Ovary (tissue), 9 donors: ENCODE results near the gene ZNF385C. TPM values are rescaled to one million over a fixed set of nuclear protein-coding genes. Genes with fewer than 3 reads are reported as not detected.

Experiments used
- DNase-seq, 5 donors: peaks; one replicate each; pipeline ENCODE4 v3.0.0-alpha.2; 2019 to 2020
- H3K27ac ChIP-seq, 2 donors: fragments of 200-600 bp; one replicate each; pipeline versions ENCODE4 v1.5.1 to v1.8.0; 2019 to 2022
- H3K27me3 ChIP-seq: fragments of 200-600 bp; one replicate; pipeline ENCODE4 v1.8.0; 2022
- H3K36me3 ChIP-seq: fragments of 200-600 bp; sonication (generic); one replicate; pipeline ENCODE4 v1.5.1; 2019
- H3K4me1 ChIP-seq: one replicate; pipeline ENCODE4 v1.8.1; 2013; ENCODE audit warnings: mild to moderate bottlenecking, moderate library complexity; ENCODE audit not compliant: insufficient read depth
- H3K4me3 ChIP-seq: fragments of 200-600 bp; sonication (generic); one replicate; pipeline ENCODE4 v1.5.1; 2017
- H3K9me3 ChIP-seq, 2 donors: fragments of 200-600 bp in 1 of 2; sonication (generic) in 1 of 2; one replicate each; pipeline versions ENCODE4 v1.5.1 to v1.8.1; 2013 to 2019; ENCODE audit warnings: mild to moderate bottlenecking in 1 of 2, moderate library complexity in 1 of 2
- EP300 ChIP-seq: sonication (generic); formaldehyde crosslinking; IDR thresholded peaks from one replicate; pipeline ENCODE4 v1.6.1; 2017; ENCODE audit warnings: antibody characterized with exemption
- POLR2A ChIP-seq: fragments of 450-650 bp; IDR thresholded peaks from one replicate; pipeline ENCODE4 v1.6.1; 2017; ENCODE audit warnings: antibody characterized with exemption, mild to moderate bottlenecking, moderate library complexity
- WGBS, 3 donors: extraction: QIAGEN DNeasy Blood & Tissue Kit in 1 of 3; methylation state at CpG; one replicate each; pipeline versions ENCODE4 v1.1.5 to v1.1.7; 2013 to 2017; 5-methylcytosine and 5-hydroxymethylcytosine counted together
- intact Hi-C, 4 donors: fragments of 100-400 bp; cut with DNase I; formaldehyde crosslinking; loops; one replicate each; pipeline versions ENCODE4 v1.11.0 to v1.15.1; 2022 to 2023
- polyA plus RNA-seq, 2 donors: library from polyadenylated mRNA; stranded (reverse); fragments of 200-250 nt in 1 of 2; fragments of 350-450 nt in 1 of 2; fragmentation: Illumina TruSeq in 1 of 2; extraction: RNeasy Lipid Tissue Mini Kit (QIAGEN cat#74804) in 1 of 2; gene quantifications; one replicate each; pipeline ENCODE4 v1.2.3, GENCODE V29; 2013 to 2014
- total RNA-seq, 7 donors: library from RNA; depleted of rRNA in 2 of 7; stranded (reverse); fragments of >200 nt in 2 of 7; fragmentation: NEBNext Ultra II Directional in 3 of 7; extraction: Animal tissue kit (Norgen Biotek cat#: 25700) in 3 of 7; gene quantifications; one replicate each; pipeline versions ENCODE4 v1.1.0 to v1.2.4, GENCODE V29; 2016 to 2023
- TF ChIP-seq, protein P1 (sequence below), 3 donors: fragments of 450-650 bp in 2 of 3; fragments of 200-600 bp in 1 of 3; IDR thresholded peaks; one replicate each; pipeline versions ENCODE4 v1.5.1 to v1.8.0; 2016 to 2022; ENCODE audit warnings: antibody characterized with exemption in 3 of 3, mild to moderate bottlenecking in 1 of 3
- donor health status: DM: no; HTN: no; CAD: no; lungs with moderate emphysema.
- donor health status: DM: no; HTN: no; CAD: no.
- donor health status: Bipolar disorder and iron deficiency.
- donor health status: DM: yes; HTN: yes; CAD: no.
- donor health status: DM: no; HTN: no; CAD: no.
- donor health status: DM: yes; HTN: yes; CAD: no.

ZNF385C gene
- total and polyA plus RNA-seq, 9 donors = 0.36 to 3.0 (median 1.7) TPM

DNA sequence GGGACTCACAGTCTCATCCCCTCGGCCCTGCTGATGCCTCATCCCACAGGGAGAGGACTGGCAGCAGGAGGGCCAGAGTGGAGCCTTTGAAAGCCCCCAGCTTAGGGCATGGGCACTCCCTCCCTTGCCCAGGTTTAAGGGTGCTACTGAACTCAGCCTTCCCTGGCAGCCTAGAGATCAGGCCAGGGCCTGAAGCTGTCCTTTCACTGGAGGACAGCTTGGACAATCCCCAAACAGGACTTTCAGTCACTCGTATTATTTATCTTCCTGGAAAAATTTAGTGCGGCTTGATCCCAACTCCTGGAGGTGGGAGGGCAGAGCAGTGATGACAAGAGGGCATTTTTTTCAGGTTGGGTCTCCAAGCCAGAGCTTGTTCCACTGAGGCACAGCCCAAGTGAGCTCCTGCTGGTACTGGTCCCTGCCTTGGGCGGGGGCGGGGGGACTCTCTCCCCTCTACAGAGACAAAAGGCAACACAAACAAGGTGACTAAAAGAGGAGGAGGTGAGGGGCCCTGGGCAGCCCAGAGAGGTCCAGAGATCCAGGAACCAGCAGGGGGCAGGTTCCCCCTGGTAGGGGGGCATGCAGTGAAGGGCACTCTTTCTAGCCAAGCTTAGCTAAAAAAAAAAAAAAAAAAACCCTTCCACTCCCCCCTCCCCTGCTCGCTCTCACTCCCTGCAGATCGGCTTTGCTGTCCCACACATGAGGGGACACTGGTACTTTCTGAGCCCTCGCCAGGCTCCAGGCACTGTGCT lies 1.7 kb downstream of the ZNF385C start:
- H3K9me3 ChIP-seq = no peaks in the 10 kb centered on the region
- H3K4me3 ChIP-seq = no peak overlapping the region
- TF ChIP-seq EP300 = no peak
- TF ChIP-seq, protein P1, sequence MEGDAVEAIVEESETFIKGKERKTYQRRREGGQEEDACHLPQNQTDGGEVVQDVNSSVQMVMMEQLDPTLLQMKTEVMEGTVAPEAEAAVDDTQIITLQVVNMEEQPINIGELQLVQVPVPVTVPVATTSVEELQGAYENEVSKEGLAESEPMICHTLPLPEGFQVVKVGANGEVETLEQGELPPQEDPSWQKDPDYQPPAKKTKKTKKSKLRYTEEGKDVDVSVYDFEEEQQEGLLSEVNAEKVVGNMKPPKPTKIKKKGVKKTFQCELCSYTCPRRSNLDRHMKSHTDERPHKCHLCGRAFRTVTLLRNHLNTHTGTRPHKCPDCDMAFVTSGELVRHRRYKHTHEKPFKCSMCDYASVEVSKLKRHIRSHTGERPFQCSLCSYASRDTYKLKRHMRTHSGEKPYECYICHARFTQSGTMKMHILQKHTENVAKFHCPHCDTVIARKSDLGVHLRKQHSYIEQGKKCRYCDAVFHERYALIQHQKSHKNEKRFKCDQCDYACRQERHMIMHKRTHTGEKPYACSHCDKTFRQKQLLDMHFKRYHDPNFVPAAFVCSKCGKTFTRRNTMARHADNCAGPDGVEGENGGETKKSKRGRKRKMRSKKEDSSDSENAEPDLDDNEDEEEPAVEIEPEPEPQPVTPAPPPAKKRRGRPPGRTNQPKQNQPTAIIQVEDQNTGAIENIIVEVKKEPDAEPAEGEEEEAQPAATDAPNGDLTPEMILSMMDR (IDR thresholded peaks at IDR 0.05) = no peak
- no peak for TF ChIP-seq POLR2A
- H3K27me3 ChIP-seq = no peaks in the 10 kb centered on the region
- H3K36me3 ChIP-seq = no peaks in the 10 kb centered on the region
- no peak for DNase-seq
- intact Hi-C loops = no loop called here
- WGBS, 3 donors = 67 to 76% (median 73%) methylated on average over 8 of the region's 8 CpGs
- H3K27ac ChIP-seq = no peak overlapping the region
- H3K4me1 ChIP-seq = peaks cover 3% of the 10 kb centered on the region

DNA sequence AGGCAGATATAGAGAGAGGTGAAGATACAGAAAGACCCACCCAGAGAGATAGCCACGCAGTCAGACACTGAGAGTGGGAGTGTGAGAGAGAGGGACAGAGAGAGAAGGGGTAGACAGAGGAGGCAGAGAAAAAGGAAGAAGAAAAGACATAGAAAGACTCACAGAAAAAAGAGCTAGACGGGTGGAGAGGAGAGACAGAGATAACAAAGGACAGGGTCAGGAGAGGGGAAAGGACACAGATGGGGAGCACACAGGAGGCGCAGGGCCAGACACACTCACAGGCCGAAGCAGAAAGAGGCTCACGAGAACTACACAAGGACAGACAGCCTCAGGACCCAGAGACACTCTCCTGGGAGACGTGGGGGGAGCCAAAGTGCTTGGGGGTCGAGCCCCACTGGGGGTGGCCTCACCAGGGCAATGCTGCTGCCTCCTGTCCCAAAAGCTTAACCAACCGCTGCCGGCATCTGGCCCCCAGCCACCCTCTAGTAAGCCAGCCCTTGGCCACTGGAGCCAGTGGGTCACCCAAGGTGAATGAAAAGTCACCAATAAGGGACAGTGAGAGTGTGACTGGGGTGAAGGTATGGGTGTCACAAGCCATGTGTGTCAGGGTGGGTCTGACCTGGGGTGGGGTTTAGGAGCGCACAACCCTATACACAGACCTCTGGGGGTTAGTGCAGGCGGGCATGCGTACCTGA lies 3.8 kb downstream of the ZNF385C start:
- TF ChIP-seq, protein P1 (IDR thresholded peaks at IDR 0.05) = no peak
- TF ChIP-seq EP300 (no peak), POLR2A (no peak)
- H3K4me1 ChIP-seq = peaks cover 3% of the 10 kb centered on the region
- H3K36me3 ChIP-seq = no peaks in the 10 kb centered on the region
- H3K9me3 ChIP-seq = no peaks in the 10 kb centered on the region
- no peak overlapping the region for H3K4me3 ChIP-seq
- 79 to 90% (median 89%) methylated on average over 12 of the region's 12 CpGs for WGBS, 3 donors
- intact Hi-C loops = no loop called here
- H3K27ac ChIP-seq = no peak overlapping the region
- no peaks in the 10 kb centered on the region for H3K27me3 ChIP-seq
- no peak for DNase-seq

DNA sequence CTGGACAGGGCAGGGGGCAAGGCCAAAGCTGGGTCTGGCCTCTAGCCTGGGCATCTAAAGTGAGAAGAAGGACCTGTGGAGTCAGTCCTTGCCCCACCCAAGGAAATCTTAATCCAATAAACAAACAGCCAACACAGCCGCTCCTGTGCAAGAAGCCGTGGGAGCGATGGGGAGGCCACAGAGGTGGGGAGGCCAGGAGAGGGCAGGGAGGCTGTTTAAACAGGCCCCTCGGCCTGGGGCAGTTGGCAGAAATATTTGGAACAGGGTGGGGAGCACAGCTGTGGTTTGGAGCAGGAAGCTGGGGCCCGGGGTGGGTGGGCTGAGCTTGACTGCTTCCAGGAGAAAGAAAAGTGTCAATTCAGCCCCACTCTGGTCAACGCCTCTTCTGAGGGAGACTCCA lies 5.3 kb downstream of the ZNF385C start:
- 55 to 66% (median 56%) methylated on average over 6 of the region's 6 CpGs for WGBS, 3 donors
- intact Hi-C loops = no loop called here
- no peaks in the 10 kb centered on the region for H3K36me3 ChIP-seq
- H3K4me1 ChIP-seq = no peaks in the 10 kb centered on the region
- no peak overlapping the region for H3K4me3 ChIP-seq
- H3K27me3 ChIP-seq = no peaks in the 10 kb centered on the region
- no peaks in the 10 kb centered on the region for H3K9me3 ChIP-seq
- DNase-seq = no peak
- no peak overlapping the region for H3K27ac ChIP-seq
- TF ChIP-seq, protein P1 (IDR thresholded peaks at IDR 0.05) = no peak
- no peak for TF ChIP-seq POLR2A
- TF ChIP-seq EP300 = no peak

DNA sequence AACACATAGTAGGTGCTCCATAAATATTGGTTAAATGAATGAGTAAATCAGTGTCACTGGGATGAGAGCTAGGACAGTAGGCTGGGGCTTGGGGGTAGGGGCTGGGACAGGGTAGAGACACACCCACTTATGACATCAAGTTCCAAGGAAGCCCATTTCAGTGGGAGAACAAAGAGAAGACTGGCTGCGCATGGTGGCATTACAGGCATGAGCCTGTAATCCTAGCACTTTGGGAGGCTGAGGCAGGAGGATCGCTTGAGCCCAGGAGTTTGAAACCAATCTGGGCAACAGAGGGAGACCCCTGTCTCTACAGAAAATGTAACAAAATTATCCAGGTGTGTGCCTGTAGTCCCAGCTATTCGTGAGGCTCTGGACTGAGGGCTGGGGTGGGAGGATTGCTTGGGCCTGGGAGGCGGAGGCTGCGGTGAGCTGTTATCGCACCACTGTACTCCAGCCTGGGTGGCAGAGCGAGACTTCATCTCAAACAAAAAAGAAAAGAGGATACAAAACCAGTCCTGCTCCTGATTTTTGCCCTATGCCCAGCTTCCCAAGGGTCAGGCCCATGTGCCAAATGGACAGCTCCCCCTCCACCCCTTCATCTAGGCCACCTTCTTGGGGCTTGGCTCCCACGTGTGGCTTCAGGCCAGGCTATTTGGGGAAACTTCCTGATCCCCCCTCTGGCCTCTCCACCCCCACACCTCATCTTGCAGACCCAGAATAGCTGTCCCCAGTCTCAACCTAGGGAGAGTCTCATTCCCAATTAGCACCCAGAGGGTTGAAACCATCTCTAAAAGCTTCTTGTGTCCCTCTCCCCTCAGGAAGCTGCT lies 7.1 kb downstream of the ZNF385C start:
- no peak for DNase-seq
- Histone ChIP-seq H3K4me1 (no peaks in the 10 kb centered on the region), H3K27me3 (no peaks in the 10 kb centered on the region), H3K4me3 (no peak overlapping the region), H3K9me3 (no peaks in the 10 kb centered on the region), H3K27ac (no peak overlapping the region), H3K36me3 (no peaks in the 10 kb centered on the region)
- intact Hi-C loops = no loop called here
- 78 to 80% (median 78%) methylated on average over 8 of the region's 8 CpGs for WGBS, 3 donors
- TF ChIP-seq POLR2A = no peak
- TF ChIP-seq, protein P1 (IDR thresholded peaks at IDR 0.05) = no peak
- TF ChIP-seq EP300 = no peak
